GM12801 (cell line): Measurements from ENCODE around the gene CHRNA1.

Experiments used
- TF ChIP-seq, protein P1 (sequence below): IDR thresholded peaks from one replicate; pipeline ENCODE4 v1.5.1; 2011; ENCODE audit warnings: control low read depth; ENCODE audit not compliant: insufficient read length; ENCODE audit errors: extremely low read depth

The CHRNA1 gene

DNA sequence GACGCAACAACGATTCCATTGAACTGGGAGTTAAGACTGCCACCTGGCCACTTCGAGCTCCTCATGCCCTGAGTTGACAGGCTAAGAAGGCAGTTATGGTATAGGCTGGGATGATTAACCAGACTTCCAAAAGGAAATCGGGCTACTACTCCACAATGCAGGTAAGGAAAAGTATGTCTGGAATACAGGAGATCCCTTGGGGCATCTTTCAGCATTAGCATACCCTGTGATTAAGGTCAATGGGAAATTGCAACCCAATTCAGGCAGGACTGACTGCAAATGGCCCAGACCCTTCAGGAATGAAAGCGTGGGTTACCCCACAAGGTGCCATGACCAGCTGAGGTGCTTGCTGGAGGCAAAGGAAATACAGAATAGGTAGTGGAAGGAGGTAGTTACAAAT, 19.1 kb downstream of the CHRNA1 start:
- TF ChIP-seq, protein P1, sequence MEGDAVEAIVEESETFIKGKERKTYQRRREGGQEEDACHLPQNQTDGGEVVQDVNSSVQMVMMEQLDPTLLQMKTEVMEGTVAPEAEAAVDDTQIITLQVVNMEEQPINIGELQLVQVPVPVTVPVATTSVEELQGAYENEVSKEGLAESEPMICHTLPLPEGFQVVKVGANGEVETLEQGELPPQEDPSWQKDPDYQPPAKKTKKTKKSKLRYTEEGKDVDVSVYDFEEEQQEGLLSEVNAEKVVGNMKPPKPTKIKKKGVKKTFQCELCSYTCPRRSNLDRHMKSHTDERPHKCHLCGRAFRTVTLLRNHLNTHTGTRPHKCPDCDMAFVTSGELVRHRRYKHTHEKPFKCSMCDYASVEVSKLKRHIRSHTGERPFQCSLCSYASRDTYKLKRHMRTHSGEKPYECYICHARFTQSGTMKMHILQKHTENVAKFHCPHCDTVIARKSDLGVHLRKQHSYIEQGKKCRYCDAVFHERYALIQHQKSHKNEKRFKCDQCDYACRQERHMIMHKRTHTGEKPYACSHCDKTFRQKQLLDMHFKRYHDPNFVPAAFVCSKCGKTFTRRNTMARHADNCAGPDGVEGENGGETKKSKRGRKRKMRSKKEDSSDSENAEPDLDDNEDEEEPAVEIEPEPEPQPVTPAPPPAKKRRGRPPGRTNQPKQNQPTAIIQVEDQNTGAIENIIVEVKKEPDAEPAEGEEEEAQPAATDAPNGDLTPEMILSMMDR: no peak

DNA sequence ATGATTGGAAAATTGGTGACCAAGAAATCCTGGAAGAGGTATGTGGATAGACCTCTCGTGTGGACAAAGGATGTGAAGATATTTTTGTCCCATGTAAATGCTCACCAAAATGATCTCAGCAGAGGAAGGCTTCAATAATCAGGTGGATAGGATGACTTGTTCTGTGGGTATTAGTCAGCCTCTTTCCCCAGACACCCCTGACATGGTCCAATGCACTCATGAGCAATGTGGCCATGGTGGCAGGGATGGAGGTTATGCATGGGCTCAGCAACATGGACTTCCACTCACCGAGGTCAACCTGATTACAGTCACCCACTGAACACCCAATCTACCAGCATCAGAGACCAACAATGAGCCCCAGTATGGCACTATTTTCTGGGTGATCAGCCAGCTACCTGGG, 20.2 kb downstream of the CHRNA1 start:
- TF ChIP-seq, protein P1: no peak

DNA sequence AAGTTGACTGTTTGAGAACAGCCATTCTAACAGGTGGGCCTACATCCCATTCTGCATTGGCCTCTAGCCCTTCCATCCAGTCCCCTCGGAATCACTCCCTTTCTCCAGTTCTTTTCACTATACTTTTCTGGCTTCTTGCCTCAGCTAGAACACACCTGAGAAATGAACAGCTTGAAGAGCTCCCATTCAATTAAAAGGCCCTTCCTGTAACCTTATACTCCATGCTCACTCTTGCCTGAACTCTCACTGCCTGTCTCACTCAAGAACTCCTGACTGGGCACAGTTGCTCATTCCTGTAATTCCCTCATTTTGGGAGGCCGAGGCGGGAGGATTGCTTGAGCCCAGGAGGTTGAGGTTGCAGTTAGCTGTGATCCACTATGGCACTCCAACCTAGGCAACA, 23.6 kb downstream of the CHRNA1 start:
- TF ChIP-seq, protein P1: no peak

DNA sequence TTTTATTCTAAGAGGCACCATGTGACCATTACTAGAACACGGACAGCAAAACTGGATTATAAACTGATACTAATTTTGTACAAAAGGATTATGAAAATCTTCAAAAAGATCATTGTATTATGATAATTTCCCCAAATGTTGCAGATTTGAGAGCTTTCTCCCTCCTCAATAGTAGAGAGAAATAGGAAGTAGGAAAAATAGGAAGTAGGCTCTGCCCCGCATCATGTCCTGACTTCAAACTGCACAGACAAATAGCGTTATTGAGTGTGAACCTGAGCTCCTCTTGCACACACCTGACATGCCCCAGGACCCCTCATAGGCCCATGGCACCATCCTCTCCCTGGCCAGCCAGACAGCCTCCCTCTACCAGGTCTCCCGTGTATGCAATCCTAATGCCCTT, 25.4 kb downstream of the CHRNA1 start:
- TF ChIP-seq, protein P1: no peak

DNA sequence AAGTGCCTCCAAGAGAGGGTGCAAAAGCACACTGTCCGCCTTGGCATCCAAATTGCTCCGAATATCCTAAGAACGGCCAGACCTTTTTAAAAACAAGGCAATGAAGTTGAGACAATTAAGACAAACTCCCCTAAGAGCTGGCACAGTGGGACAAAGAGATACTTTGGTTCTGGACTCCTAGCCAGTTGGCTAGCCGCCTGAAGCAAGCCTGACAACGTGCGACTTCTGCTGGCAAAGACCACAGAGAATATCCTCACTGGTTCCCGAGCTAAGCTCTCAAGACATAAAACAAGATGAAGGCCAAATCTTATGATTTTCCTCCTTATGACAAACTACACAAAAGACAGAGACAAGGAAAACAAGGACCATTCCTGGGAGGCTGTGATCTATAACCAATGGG, 32.7 kb downstream of the CHRNA1 start:
- TF ChIP-seq, protein P1: no peak

DNA sequence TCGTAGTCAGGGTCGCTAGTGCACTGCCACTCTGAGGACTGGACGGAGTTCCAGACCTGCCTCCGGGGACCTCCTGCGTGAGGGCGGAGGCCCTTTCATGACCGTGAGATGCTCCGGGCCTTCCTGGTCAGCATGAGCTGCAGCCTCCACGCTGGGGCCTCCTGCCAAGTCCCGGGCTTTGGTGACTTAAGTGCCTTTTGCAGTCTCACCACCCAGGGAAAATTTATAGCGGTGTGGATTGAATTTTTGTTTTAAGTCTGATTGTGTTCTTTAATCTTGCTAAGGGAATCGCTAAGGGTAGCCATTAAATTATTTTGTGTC, 33.6 kb downstream of the CHRNA1 start:
- TF ChIP-seq, protein P1: no peak

DNA sequence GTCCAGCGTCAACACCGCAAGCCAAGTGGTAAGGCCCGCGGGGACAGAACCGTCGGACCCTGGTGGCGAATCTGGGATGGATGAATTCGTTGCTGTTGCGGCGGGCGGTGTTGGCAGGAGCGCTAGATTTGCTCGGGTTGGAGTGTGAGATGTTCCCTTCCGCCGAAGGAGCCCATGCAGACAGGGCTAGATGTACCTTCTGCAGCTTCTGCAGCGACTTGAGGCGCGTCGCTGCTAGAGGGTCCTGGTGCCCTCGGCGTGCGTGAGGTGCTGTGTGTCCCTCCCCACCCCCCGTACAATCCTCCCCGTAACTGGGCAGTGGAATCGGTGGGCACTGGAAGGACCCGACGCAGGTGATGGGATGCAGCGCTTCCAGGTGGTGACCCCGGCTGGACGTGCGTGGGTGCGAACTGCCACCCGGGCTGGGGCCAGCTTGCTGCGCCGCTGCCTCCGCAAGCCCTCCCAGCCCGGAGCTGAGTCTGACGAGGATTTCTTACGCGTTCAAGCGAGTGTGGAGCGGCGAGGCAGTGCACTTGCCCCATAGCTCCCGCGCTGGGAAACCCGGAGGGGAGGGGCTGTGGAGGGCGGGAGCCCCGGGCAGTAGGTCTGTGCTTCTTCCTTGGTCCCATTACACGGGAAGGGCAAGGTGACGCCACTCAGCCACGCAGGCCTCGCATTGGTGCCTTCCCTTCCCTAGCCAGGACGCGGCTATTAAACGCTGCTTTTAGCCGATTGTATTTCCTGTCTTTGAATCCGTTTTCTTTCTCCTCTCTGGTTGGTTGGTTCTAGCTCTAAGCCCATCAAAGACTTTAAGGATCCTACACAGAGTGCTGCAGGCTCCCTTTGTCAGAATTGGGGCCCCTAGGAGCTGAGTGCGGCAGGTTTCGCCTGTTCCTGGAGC, 34.2 kb downstream of the CHRNA1 start:
- TF ChIP-seq, protein P1: no peak

DNA sequence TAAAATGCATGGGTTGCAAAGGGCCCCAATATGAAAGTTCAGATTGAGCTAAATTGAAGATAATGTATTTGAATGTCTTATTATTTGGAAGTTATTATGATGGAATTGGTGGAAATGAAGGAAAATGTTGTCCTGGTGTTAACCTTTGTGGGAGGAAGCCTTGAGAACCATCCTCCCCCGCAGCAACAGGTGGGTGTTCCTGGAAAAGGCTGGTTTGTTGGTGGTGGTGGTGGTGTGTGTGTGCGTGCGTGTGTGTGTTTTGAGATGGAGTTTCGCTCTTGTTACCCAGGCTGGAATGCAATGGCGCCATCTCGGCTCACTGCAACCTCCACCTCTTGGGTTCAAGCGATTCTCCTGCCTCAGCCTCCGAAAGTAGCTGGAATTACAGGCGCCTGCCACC, 36.2 kb downstream of the CHRNA1 start:
- TF ChIP-seq, protein P1: no peak
